Gastrocnemius medialis (tissue), 4 donors: ENCODE data around the gene CUX1.

Experiments
- POLR2A ChIP-seq, 2 donors: fragments of 450-650 bp; IDR thresholded peaks; one replicate each; pipeline ENCODE4 v1.6.1; 2017; ENCODE audit warnings: antibody characterized with exemption in 2 of 2, mild to moderate bottlenecking in 2 of 2, moderate library complexity in 2 of 2
- TF ChIP-seq, protein P1 (sequence below), 5 experiments: fragments of 450-650 bp in 3 of 5; fragments of 200-600 bp in 2 of 5; sonication (generic) in 2 of 5; IDR thresholded peaks in 4 of 5; conservative IDR thresholded peaks in 1 of 5; 1 replicate in 4 of 5; 2 replicates in 1 of 5; pipeline ENCODE4 v1.5.1; 2016 to 2019; ENCODE audit warnings: antibody characterized with exemption in 5 of 5, mild to moderate bottlenecking in 3 of 5, moderate library complexity in 3 of 5

DNA sequence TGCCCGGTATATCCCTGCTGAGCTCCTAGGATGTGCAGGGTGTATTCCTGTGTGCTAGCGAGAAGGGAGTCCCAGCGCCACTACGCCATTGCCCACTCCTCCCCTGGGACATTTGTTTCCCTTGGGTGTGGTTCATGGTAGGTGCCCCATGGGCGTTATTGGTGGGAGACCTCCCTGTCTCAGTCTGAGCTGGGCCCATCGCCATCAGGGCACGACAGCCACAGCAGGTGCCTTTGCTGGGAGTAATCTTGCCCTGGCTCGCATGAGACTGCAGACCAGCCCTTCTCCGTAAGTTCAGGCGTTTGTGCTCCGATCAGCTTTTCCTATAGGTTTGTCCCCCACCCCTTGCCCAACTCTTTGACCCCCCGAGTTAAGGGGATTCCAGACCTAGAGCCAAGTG lies 332.0 kb downstream of the CUX1 start:
- TF ChIP-seq, protein P1, sequence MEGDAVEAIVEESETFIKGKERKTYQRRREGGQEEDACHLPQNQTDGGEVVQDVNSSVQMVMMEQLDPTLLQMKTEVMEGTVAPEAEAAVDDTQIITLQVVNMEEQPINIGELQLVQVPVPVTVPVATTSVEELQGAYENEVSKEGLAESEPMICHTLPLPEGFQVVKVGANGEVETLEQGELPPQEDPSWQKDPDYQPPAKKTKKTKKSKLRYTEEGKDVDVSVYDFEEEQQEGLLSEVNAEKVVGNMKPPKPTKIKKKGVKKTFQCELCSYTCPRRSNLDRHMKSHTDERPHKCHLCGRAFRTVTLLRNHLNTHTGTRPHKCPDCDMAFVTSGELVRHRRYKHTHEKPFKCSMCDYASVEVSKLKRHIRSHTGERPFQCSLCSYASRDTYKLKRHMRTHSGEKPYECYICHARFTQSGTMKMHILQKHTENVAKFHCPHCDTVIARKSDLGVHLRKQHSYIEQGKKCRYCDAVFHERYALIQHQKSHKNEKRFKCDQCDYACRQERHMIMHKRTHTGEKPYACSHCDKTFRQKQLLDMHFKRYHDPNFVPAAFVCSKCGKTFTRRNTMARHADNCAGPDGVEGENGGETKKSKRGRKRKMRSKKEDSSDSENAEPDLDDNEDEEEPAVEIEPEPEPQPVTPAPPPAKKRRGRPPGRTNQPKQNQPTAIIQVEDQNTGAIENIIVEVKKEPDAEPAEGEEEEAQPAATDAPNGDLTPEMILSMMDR (IDR thresholded peaks at IDR 0.05 in 4 of 5, conservative IDR thresholded peaks at IDR 0.05 in 1 of 5) = no peak
- no peak for TF ChIP-seq POLR2A (IDR thresholded peaks at IDR 0.05)
